ENCODE measurements around the gene NFIX. TPM values are rescaled to one million over a fixed set of nuclear protein-coding genes. Genes with fewer than 3 reads are reported as not detected.
A peak's percentile ranks its signal among the peaks of the same experiment; 100 is the strongest.

NFIX gene
- total and polyA plus RNA-seq, 2 experiments from 2014 or later = 0.06 to 0.14 TPM

DNA sequence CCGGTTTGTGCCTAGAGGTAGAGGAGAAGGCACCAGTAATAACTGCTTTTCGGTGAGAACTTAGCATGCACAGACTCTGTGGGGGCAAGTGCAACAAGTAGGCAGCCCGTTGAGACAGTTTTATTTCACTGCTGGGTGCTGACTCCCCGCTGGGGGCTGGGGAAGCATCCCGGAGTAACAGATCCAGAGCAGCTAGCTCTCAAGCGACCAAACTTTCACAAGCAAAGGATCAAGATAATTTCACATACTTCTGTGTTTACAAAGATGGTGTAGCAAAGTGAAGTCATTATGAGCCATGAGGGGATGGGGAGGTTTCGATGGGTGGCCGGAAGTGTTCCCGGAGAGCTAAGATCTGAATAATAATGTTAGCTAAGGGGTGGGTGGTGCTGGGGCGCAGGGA, 125.5 kb downstream of the NFIX start:
- Histone ChIP-seq H3K9me2 (ENCODE audit: insufficient read depth) (no peaks in the 10 kb centered on the region), H4K20me1 (replicated peaks; ENCODE audit: insufficient read depth) (peaks cover 65% of the 10 kb centered on the region), H3K4me1 (ENCODE audit: insufficient read depth) (peaks cover 32% of the 10 kb centered on the region), H3K36me3 (ENCODE audit: insufficient read depth) (no peaks in the 10 kb centered on the region), H3K4me2 (peak overlapping the region; percentile 94), H3K4me3 (peak overlapping the region; percentile 96; the same call in 1 of the 2 replicates), H2AFZ (no peak overlapping the region), H3K79me2 (replicated peaks; ENCODE audit: insufficient read depth) (peaks cover 84% of the 10 kb centered on the region), H3K27ac (ENCODE audit: low read depth) (peak overlapping the region; percentile 72; the same call in 1 of the 2 replicates), H3F3A (replicated peaks; ENCODE audit: low read depth) (peaks cover 6% of the 10 kb centered on the region), H3K27me3 (ENCODE audit: insufficient read depth) (no peaks in the 10 kb centered on the region)
- H3K36me3 Mint-ChIP-seq (ENCODE audit: low read depth) = peaks cover 35% of the 10 kb centered on the region; the same call in 2 of the 3 replicates
- H3K27me3 Mint-ChIP-seq (ENCODE audit: insufficient read depth, low read depth, poor library complexity) = peaks cover 34% of the 10 kb centered on the region
- TF ChIP-seq, protein P1, sequence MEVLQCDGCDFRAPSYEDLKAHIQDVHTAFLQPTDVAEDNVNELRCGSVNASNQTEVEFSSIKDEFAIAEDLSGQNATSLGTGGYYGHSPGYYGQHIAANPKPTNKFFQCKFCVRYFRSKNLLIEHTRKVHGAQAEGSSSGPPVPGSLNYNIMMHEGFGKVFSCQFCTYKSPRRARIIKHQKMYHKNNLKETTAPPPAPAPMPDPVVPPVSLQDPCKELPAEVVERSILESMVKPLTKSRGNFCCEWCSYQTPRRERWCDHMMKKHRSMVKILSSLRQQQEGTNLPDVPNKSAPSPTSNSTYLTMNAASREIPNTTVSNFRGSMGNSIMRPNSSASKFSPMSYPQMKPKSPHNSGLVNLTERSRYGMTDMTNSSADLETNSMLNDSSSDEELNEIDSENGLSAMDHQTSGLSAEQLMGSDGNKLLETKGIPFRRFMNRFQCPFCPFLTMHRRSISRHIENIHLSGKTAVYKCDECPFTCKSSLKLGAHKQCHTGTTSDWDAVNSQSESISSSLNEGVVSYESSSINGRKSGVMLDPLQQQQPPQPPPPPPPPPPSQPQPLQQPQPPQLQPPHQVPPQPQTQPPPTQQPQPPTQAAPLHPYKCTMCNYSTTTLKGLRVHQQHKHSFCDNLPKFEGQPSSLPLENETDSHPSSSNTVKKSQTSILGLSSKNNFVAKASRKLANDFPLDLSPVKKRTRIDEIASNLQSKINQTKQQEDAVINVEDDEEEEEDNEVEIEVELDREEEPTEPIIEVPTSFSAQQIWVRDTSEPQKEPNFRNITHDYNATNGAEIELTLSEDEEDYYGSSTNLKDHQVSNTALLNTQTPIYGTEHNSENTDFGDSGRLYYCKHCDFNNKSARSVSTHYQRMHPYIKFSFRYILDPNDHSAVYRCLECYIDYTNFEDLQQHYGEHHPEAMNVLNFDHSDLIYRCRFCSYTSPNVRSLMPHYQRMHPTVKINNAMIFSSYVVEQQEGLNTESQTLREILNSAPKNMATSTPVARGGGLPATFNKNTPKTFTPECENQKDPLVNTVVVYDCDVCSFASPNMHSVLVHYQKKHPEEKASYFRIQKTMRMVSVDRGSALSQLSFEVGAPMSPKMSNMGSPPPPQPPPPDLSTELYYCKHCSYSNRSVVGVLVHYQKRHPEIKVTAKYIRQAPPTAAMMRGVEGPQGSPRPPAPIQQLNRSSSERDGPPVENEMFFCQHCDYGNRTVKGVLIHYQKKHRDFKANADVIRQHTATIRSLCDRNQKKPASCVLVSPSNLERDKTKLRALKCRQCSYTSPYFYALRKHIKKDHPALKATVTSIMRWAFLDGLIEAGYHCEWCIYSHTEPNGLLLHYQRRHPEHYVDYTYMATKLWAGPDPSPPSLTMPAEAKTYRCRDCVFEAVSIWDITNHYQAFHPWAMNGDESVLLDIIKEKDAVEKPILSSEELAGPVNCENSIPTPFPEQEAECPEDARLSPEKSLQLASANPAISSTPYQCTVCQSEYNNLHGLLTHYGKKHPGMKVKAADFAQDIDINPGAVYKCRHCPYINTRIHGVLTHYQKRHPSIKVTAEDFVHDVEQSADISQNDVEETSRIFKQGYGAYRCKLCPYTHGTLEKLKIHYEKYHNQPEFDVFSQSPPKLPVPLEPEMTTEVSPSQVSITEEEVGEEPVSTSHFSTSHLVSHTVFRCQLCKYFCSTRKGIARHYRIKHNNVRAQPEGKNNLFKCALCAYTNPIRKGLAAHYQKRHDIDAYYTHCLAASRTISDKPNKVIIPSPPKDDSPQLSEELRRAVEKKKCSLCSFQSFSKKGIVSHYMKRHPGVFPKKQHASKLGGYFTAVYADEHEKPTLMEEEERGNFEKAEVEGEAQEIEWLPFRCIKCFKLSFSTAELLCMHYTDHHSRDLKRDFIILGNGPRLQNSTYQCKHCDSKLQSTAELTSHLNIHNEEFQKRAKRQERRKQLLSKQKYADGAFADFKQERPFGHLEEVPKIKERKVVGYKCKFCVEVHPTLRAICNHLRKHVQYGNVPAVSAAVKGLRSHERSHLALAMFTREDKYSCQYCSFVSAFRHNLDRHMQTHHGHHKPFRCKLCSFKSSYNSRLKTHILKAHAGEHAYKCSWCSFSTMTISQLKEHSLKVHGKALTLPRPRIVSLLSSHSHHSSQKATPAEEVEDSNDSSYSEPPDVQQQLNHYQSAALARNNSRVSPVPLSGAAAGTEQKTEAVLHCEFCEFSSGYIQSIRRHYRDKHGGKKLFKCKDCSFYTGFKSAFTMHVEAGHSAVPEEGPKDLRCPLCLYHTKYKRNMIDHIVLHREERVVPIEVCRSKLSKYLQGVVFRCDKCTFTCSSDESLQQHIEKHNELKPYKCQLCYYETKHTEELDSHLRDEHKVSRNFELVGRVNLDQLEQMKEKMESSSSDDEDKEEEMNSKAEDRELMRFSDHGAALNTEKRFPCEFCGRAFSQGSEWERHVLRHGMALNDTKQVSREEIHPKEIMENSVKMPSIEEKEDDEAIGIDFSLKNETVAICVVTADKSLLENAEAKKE (CRISPR knock-in tag; IDR thresholded peaks at IDR 0.05) = no peak
- TF ChIP-seq POLR2AphosphoS5 (IDR thresholded peaks at IDR 0.05; ENCODE audit: low read depth) (no peak), EZH2phosphoT487 (IDR thresholded peaks at IDR 0.05; ENCODE audit: unreplicated experiment) (no peak), ZNF331 (CRISPR knock-in tag; IDR thresholded peaks at IDR 0.05; ENCODE audit: low read depth) (no peak), NANOG (IDR thresholded peaks at IDR 0.05; ENCODE audit: borderline replicate concordance) (no peak), JUNB (IDR thresholded peaks at IDR 0.05; ENCODE audit: unreplicated experiment) (no peak), CREB1 (CRISPR knock-in tag; IDR thresholded peaks at IDR 0.05; ENCODE audit: low read depth) (no peak), EZH2 (IDR thresholded peaks at IDR 0.05; ENCODE audit: low read depth, unreplicated experiment) (no peak), STAT1 (IDR thresholded peaks at IDR 0.05; ENCODE audit: unreplicated experiment) (no peak)
- TF ChIP-seq, protein P2, sequence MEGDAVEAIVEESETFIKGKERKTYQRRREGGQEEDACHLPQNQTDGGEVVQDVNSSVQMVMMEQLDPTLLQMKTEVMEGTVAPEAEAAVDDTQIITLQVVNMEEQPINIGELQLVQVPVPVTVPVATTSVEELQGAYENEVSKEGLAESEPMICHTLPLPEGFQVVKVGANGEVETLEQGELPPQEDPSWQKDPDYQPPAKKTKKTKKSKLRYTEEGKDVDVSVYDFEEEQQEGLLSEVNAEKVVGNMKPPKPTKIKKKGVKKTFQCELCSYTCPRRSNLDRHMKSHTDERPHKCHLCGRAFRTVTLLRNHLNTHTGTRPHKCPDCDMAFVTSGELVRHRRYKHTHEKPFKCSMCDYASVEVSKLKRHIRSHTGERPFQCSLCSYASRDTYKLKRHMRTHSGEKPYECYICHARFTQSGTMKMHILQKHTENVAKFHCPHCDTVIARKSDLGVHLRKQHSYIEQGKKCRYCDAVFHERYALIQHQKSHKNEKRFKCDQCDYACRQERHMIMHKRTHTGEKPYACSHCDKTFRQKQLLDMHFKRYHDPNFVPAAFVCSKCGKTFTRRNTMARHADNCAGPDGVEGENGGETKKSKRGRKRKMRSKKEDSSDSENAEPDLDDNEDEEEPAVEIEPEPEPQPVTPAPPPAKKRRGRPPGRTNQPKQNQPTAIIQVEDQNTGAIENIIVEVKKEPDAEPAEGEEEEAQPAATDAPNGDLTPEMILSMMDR (conservative IDR thresholded peaks at IDR 0.05; ENCODE audit: low read depth in 2 of 2) = no peak
- TF ChIP-seq, protein P3, sequence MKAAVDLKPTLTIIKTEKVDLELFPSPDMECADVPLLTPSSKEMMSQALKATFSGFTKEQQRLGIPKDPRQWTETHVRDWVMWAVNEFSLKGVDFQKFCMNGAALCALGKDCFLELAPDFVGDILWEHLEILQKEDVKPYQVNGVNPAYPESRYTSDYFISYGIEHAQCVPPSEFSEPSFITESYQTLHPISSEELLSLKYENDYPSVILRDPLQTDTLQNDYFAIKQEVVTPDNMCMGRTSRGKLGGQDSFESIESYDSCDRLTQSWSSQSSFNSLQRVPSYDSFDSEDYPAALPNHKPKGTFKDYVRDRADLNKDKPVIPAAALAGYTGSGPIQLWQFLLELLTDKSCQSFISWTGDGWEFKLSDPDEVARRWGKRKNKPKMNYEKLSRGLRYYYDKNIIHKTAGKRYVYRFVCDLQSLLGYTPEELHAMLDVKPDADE (IDR thresholded peaks at IDR 0.05) = no peak
- TF ChIP-seq, protein P4, sequence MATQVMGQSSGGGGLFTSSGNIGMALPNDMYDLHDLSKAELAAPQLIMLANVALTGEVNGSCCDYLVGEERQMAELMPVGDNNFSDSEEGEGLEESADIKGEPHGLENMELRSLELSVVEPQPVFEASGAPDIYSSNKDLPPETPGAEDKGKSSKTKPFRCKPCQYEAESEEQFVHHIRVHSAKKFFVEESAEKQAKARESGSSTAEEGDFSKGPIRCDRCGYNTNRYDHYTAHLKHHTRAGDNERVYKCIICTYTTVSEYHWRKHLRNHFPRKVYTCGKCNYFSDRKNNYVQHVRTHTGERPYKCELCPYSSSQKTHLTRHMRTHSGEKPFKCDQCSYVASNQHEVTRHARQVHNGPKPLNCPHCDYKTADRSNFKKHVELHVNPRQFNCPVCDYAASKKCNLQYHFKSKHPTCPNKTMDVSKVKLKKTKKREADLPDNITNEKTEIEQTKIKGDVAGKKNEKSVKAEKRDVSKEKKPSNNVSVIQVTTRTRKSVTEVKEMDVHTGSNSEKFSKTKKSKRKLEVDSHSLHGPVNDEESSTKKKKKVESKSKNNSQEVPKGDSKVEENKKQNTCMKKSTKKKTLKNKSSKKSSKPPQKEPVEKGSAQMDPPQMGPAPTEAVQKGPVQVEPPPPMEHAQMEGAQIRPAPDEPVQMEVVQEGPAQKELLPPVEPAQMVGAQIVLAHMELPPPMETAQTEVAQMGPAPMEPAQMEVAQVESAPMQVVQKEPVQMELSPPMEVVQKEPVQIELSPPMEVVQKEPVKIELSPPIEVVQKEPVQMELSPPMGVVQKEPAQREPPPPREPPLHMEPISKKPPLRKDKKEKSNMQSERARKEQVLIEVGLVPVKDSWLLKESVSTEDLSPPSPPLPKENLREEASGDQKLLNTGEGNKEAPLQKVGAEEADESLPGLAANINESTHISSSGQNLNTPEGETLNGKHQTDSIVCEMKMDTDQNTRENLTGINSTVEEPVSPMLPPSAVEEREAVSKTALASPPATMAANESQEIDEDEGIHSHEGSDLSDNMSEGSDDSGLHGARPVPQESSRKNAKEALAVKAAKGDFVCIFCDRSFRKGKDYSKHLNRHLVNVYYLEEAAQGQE (IDR thresholded peaks at IDR 0.05; ENCODE audit: unreplicated experiment) = no peak
- peaks cover 3% of the 10 kb centered on the region for H3K9me3 Mint-ChIP-seq
- peak overlapping the region; percentile 93 for H3K4me3 Mint-ChIP-seq
- H3K4me1 Mint-ChIP-seq = peaks cover 50% of the 10 kb centered on the region
- peak overlapping the region; percentile 79; the same call in 1 of the 2 replicates for H3K27ac Mint-ChIP-seq
- ATAC-seq (no peak), DNase-seq (ENCODE audit: low spot score) (no peak)

Measured in GM23338 (cell line).